HG03097 (cell line): ENCODE data around the gene TMEM161A.
"Not testable (repeated sequence)": the region's sequence is repeated elsewhere in the genome, so short reads cannot be mapped to it uniquely, and the experiment has no call there.

Source experiments
- ATAC-seq: cut with Tn5 transposase; IDR thresholded peaks from one replicate; pipeline ENCODE4 v1.9.1; 2021; ENCODE audit not compliant: unreplicated experiment, low FRiP score

TMEM161A gene

GRCh38 chr19:19155495-19156219 is 17.4 kb upstream of the TMEM161A start:
- no peak for ATAC-seq

- no peak for ATAC-seq
Measured at GRCh38 chr19:19154768-19155494, 16.7 kb upstream of the TMEM161A start.

- ATAC-seq = no peak
Measured at GRCh38 chr19:19152668-19153384, 14.5 kb upstream of the TMEM161A start.

GRCh38 chr19:19151418-19151817 is 13.1 kb upstream of the TMEM161A start:
- ATAC-seq = no peak

- ATAC-seq = no peak
Measured at GRCh38 chr19:19149435-19149834, 11.2 kb upstream of the TMEM161A start.

- ATAC-seq = not testable (repeated sequence)
Measured at GRCh38 chr19:19148504-19148903, 10.2 kb upstream of the TMEM161A start.

GRCh38 chr19:19147344-19147743 is 9.1 kb upstream of the TMEM161A start:
- ATAC-seq = no peak

GRCh38 chr19:19146865-19147264 is 8.6 kb upstream of the TMEM161A start:
- no peak for ATAC-seq

GRCh38 chr19:19145684-19146608 is 7.7 kb upstream of the TMEM161A start:
- ATAC-seq = no peak

GRCh38 chr19:19145281-19145680 is 7.0 kb upstream of the TMEM161A start:
- ATAC-seq = no peak

GRCh38 chr19:19142347-19142746 is 4.1 kb upstream of the TMEM161A start:
- ATAC-seq = no peak

GRCh38 chr19:19140476-19140875 is 2.2 kb upstream of the TMEM161A start:
- no peak for ATAC-seq

GRCh38 chr19:19139876-19140229 is 1.6 kb upstream of the TMEM161A start:
- no peak for ATAC-seq

- no peak for ATAC-seq
Measured at GRCh38 chr19:19137556-19138108, 646 bp downstream of the TMEM161A start.

GRCh38 chr19:19135713-19136112 is 2.6 kb downstream of the TMEM161A start:
- not testable (repeated sequence) for ATAC-seq

- ATAC-seq = no peak
Measured at GRCh38 chr19:19134687-19135158, 3.6 kb downstream of the TMEM161A start.

- no peak for ATAC-seq
Measured at GRCh38 chr19:19133985-19134384, 4.3 kb downstream of the TMEM161A start.

- ATAC-seq = no peak
Measured at GRCh38 chr19:19132912-19133311, 5.4 kb downstream of the TMEM161A start.

GRCh38 chr19:19131989-19132388 is 6.3 kb downstream of the TMEM161A start:
- ATAC-seq = no peak

GRCh38 chr19:19126102-19126501 is 12.2 kb downstream of the TMEM161A start:
- no peak for ATAC-seq
